Measurements from ENCODE around the gene DCAKD. TPM values are rescaled to one million over a fixed set of nuclear protein-coding genes. Genes with fewer than 3 reads are reported as not detected.

The DCAKD gene
- total RNA-seq, 1 experiment from 2014 or later = 15.1 TPM

- no TSS peak for BruUV-seq (replicated peaks)
- no peaks in the 10 kb centered on the region for H3K9me3 ChIP-seq
- ChIA-PET POLR2A (no interaction called here), CTCF (interaction anchor here (1.0 kb wide), 1 partner anchor 14 kb away, joined by 3 read pairs; the partner anchor contains the start of gene C1QL1)
- no peak overlapping the region for H3K4me3 Mint-ChIP-seq (ENCODE audit: unreplicated experiment)
- no peak overlapping the region for H3K4me3 ChIP-seq (ENCODE audit: low read depth, low read length)
- TF ChIP-seq CTCF (IDR thresholded peaks at IDR 0.05; ENCODE audit: insufficient read depth in 1 of 2, low read depth in 1 of 2, low read length in 1 of 2, severe bottlenecking in 1 of 2, unreplicated experiment in 1 of 2) = no peak
- no peaks in the 10 kb centered on the region for H3K27me3 ChIP-seq (replicated peaks; ENCODE audit: control insufficient read depth, insufficient read depth, low read length)
- H3K27ac Mint-ChIP-seq (ENCODE audit: unreplicated experiment) = no peak overlapping the region
- H3K27me3 Mint-ChIP-seq (ENCODE audit: insufficient read depth, unreplicated experiment) = peaks cover 3% of the 10 kb centered on the region
- no peaks in the 10 kb centered on the region for H3K36me3 Mint-ChIP-seq (ENCODE audit: insufficient read depth, unreplicated experiment)
- intact Hi-C loops (cut with micrococcal nuclease; ENCODE audit: unreplicated experiment) = no loop called here
- peaks cover 32% of the 10 kb centered on the region for H3K4me1 ChIP-seq
- no peaks in the 10 kb centered on the region for H3K9me3 Mint-ChIP-seq (ENCODE audit: unreplicated experiment)
- DNase-seq = no peak
- H3K36me3 ChIP-seq (ENCODE audit: control insufficient read depth, insufficient read depth, low read length) = no peaks in the 10 kb centered on the region
- peaks cover 12% of the 10 kb centered on the region for H3K4me1 Mint-ChIP-seq (ENCODE audit: low read depth, unreplicated experiment)
Measured at GRCh38 chr17:44982113-44982702, 69.2 kb downstream of the DCAKD start.

GRCh38 chr17:44981221-44981968 lies 70.0 kb downstream of the DCAKD start:
- Histone ChIP-seq H3K4me1 (peaks cover 32% of the 10 kb centered on the region), H3K36me3 (ENCODE audit: control insufficient read depth, insufficient read depth, low read length) (no peaks in the 10 kb centered on the region), H3K4me3 (ENCODE audit: low read depth, low read length) (no peak overlapping the region), H3K9me3 (no peaks in the 10 kb centered on the region), H3K27me3 (replicated peaks; ENCODE audit: control insufficient read depth, insufficient read depth, low read length) (no peaks in the 10 kb centered on the region)
- peak in 1 of 2 experiments; percentile 29 for DNase-seq
- BruUV-seq (replicated peaks) = no TSS peak
- Mint-ChIP-seq H3K4me1 (ENCODE audit: low read depth, unreplicated experiment) (peaks cover 12% of the 10 kb centered on the region), H3K36me3 (ENCODE audit: insufficient read depth, unreplicated experiment) (no peaks in the 10 kb centered on the region), H3K27me3 (ENCODE audit: insufficient read depth, unreplicated experiment) (peaks cover 3% of the 10 kb centered on the region), H3K27ac (ENCODE audit: unreplicated experiment) (no peak overlapping the region), H3K4me3 (ENCODE audit: unreplicated experiment) (no peak overlapping the region), H3K9me3 (ENCODE audit: unreplicated experiment) (no peaks in the 10 kb centered on the region)
- TF ChIP-seq CTCF (IDR thresholded peaks at IDR 0.05; ENCODE audit: insufficient read depth in 1 of 2, low read depth in 1 of 2, low read length in 1 of 2, severe bottlenecking in 1 of 2, unreplicated experiment in 1 of 2) = no peak
- ChIA-PET CTCF (interaction anchor here (0.6 to 1.0 kb wide), 2 partner anchors 13 to 167 kb away, joined by 3 read pairs; partner anchors contain the start of genes C1QL1 and HEXIM1), POLR2A (no interaction called here)
- intact Hi-C loops (cut with micrococcal nuclease; ENCODE audit: unreplicated experiment) = no loop called here

- BruUV-seq (replicated peaks) = no TSS peak
- DNase-seq = peak in 1 of 2 experiments; percentile 48
- CTCF ChIA-PET = interaction anchor here (0.7 kb wide), 1 partner anchor 11 kb away, joined by 3 read pairs; no protein-coding TSS in a partner anchor
- H3K4me3 Mint-ChIP-seq (ENCODE audit: unreplicated experiment) = no peak overlapping the region
- peaks cover 32% of the 10 kb centered on the region for H3K4me1 ChIP-seq
- H3K27ac Mint-ChIP-seq (ENCODE audit: unreplicated experiment) = peak overlapping the region; percentile 23
- H3K36me3 ChIP-seq (ENCODE audit: control insufficient read depth, insufficient read depth, low read length) = no peaks in the 10 kb centered on the region
- no peaks in the 10 kb centered on the region for H3K27me3 ChIP-seq (replicated peaks; ENCODE audit: control insufficient read depth, insufficient read depth, low read length)
- no peaks in the 10 kb centered on the region for H3K27me3 Mint-ChIP-seq (ENCODE audit: insufficient read depth, unreplicated experiment)
- TF ChIP-seq CTCF (IDR thresholded peaks at IDR 0.05; ENCODE audit: insufficient read depth in 1 of 2, low read depth in 1 of 2, low read length in 1 of 2, severe bottlenecking in 1 of 2, unreplicated experiment in 1 of 2) = no peak
- intact Hi-C loops (cut with micrococcal nuclease; ENCODE audit: unreplicated experiment) = no loop called here
- no peaks in the 10 kb centered on the region for H3K9me3 Mint-ChIP-seq (ENCODE audit: unreplicated experiment)
- no peaks in the 10 kb centered on the region for H3K36me3 Mint-ChIP-seq (ENCODE audit: insufficient read depth, unreplicated experiment)
- POLR2A ChIA-PET = interaction anchor here (0.6 to 0.8 kb wide), 2 partner anchors 32 to 81 kb away, joined by 4 to 7 read pairs; partner anchors contain the start of genes EFTUD2 and KIF18B
- H3K4me1 Mint-ChIP-seq (ENCODE audit: low read depth, unreplicated experiment) = peaks cover 12% of the 10 kb centered on the region
- no peaks in the 10 kb centered on the region for H3K9me3 ChIP-seq
- H3K4me3 ChIP-seq (ENCODE audit: low read depth, low read length) = no peak overlapping the region
Measured at GRCh38 chr17:44979426-44979995, 71.9 kb downstream of the DCAKD start.

Measured in Caco-2 (cell line).